ENCODE data around the gene STK40.

DNA sequence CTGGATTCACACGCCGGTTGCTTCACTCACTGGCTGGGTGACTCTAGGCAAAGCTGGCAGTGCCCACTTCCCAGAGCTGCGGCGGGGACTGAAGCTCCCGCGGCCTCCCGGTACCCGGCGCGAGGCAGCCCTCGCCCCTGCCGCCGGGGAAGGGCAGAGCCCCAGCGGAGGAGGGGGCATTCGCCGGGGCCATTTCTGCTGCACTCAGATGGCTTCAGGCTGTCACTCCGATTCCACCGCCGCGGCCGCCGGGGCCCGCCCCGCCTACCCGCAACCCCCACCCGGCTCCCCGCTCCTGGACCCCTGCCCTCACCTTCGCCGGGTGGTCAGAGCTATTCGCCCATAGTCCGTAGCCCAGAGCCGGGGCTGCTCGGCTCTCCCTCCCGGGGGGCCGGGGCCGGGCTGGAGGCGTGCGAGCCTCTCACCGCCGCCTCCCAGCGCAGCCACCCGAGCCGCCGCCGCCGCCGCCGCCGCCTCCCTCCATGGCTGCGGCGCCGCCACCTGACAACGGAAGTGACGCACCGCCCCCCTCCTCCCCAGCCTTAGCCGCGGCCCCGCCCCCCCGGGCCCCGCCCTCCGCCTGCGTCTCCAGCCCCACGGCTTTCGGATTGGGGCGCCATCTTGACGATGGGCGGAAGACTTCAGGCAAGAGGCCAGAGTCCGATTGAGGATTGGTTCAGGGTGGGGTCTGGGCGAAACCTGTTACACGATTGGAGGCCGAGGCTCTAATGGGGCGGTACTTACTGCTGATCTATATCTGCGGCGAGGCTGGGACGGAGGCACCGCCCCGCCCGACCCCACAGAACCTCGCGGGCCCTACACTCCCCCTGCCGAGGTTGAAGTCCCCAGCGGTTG, at the start of gene STK40:
- TF ChIP-seq, protein P1, sequence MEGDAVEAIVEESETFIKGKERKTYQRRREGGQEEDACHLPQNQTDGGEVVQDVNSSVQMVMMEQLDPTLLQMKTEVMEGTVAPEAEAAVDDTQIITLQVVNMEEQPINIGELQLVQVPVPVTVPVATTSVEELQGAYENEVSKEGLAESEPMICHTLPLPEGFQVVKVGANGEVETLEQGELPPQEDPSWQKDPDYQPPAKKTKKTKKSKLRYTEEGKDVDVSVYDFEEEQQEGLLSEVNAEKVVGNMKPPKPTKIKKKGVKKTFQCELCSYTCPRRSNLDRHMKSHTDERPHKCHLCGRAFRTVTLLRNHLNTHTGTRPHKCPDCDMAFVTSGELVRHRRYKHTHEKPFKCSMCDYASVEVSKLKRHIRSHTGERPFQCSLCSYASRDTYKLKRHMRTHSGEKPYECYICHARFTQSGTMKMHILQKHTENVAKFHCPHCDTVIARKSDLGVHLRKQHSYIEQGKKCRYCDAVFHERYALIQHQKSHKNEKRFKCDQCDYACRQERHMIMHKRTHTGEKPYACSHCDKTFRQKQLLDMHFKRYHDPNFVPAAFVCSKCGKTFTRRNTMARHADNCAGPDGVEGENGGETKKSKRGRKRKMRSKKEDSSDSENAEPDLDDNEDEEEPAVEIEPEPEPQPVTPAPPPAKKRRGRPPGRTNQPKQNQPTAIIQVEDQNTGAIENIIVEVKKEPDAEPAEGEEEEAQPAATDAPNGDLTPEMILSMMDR (IDR thresholded peaks at IDR 0.05) = no peak
- TF ChIP-seq POLR2A (IDR thresholded peaks at IDR 0.05) = peak in 1 of 2 donors; percentile 78
